HCT116 (cell line): ENCODE results near the gene DDX24. TPM values are rescaled to one million over a fixed set of nuclear protein-coding genes. Genes with fewer than 3 reads are reported as not detected.

Experiments used
- ATAC-seq: fragments of 200-7000 bp; cut with Tn5 transposase; 2 replicates; pipeline ENCODE4 v1.9.1; 2020; ENCODE audit warnings: mild to moderate bottlenecking, moderate library complexity
- BruUV-seq: library from RNA; stranded (reverse); fragments of 400-500 nt; replicated peaks from 2 replicates; lab custom pipeline; 2021; lab: Mats Ljungman, UMichigan
- CTCF ChIA-PET: fragments of 300-600 bp; sonication (Branson Sonifier 250); formaldehyde crosslinking; loops from one replicate; lab custom pipeline; 2021; ENCODE audit warnings: antibody characterized with exemption; lab: Charles Lee
- POLR2A ChIA-PET: fragments of 300-600, 350-600 bp; sonication (Branson Sonifier 250); formaldehyde crosslinking; loops from one replicate; lab custom pipeline; 2021; ENCODE audit warnings: antibody characterized with exemption; lab: Charles Lee
- RAD21 ChIA-PET, 2 experiments: fragments of 300-600 bp; sonication (Branson Sonifier 250); formaldehyde crosslinking; loops; one replicate each; lab custom pipeline; 2023; ENCODE audit warnings: low total read pairs in 2 of 2; ENCODE audit not compliant: uncharacterized antibody in 2 of 2, unreplicated experiment in 2 of 2, low non-redundant PET in 1 of 2; lab: Charles Lee
- DNase-seq: peaks from one replicate; pipeline ENCODE4 v3.0.0-alpha.2; 2010; ENCODE audit warnings: low read depth, low spot score
- H2AFZ ChIP-seq: fragments of 200-600 bp; shearing (Covaris generic), sonication (generic); 2 replicates; pipeline ENCODE4 v1.6.1; 2017; ENCODE audit warnings: low read depth, mixed run types, mixed read lengths, antibody characterized with exemption, low read length; ENCODE audit not compliant: poor library complexity, severe bottlenecking
- H3K27ac ChIP-seq: 2 replicates; pipeline ENCODE4 v1.5.1; 2012; ENCODE audit warnings: low read depth, low read length
- H3K27me3 ChIP-seq: fragments of 200-600 bp; sonication (generic); 2 replicates; pipeline ENCODE4 v1.6.1; 2016; ENCODE audit warnings: mixed run types, low read length, mixed read lengths; ENCODE audit not compliant: insufficient read depth
- H3K36me3 ChIP-seq, 2 experiments: fragments of 200-500 bp in 1 of 2; fragments of 200-600 bp in 1 of 2; sonication (Bioruptor generic) in 1 of 2; sonication (generic) in 1 of 2; 2 replicates each; pipeline versions ENCODE4 v1.5.1 to v1.6.1; 2014 to 2016; ENCODE audit warnings: low read length in 2 of 2, inconsistent platforms in 1 of 2, mixed read lengths in 1 of 2, mixed run types in 1 of 2; ENCODE audit not compliant: insufficient read depth in 2 of 2, control insufficient read depth in 1 of 2
- H3K4me1 ChIP-seq, 2 experiments: fragments of 200-600 bp in 1 of 2; sonication (generic) in 1 of 2; 2 replicates each; pipeline versions ENCODE4 v1.5.1 to v1.6.1; 2012 to 2017; ENCODE audit warnings: low read length in 2 of 2, inconsistent platforms in 1 of 2, mild to moderate bottlenecking in 1 of 2, mixed read lengths in 1 of 2, mixed run types in 1 of 2, moderate library complexity in 1 of 2; ENCODE audit not compliant: insufficient read depth in 2 of 2, control insufficient read depth in 1 of 2
- H3K4me2 ChIP-seq: fragments of 200-600 bp; sonication (generic); 2 replicates; pipeline ENCODE4 v1.6.1; 2017; ENCODE audit warnings: mixed run types, low read length, mixed read lengths
- H3K4me3 ChIP-seq, 2 experiments: fragments of 200-600 bp in 1 of 2; sonication (generic) in 1 of 2; replicated peaks in 1 of 2; 2 replicates each; pipeline ENCODE4 v1.5.1; 2011 to 2016; ENCODE audit warnings: low read length in 2 of 2, control low read depth in 1 of 2, low read depth in 1 of 2, mild to moderate bottlenecking in 1 of 2, mixed read lengths in 1 of 2, mixed run types in 1 of 2
- H3K79me2 ChIP-seq: fragments of 200-600 bp; sonication (generic); 2 replicates; pipeline ENCODE4 v1.6.1; 2017; ENCODE audit warnings: mild to moderate bottlenecking, mixed run types, low read length, moderate library complexity, mixed read lengths; ENCODE audit not compliant: insufficient read depth
- H3K9ac ChIP-seq: fragments of 200-600 bp; sonication (generic); 2 replicates; pipeline ENCODE4 v1.6.1; 2016; ENCODE audit warnings: low read length, mixed read lengths
- H3K9me2 ChIP-seq: fragments of 200-600 bp; sonication (generic), shearing (Covaris generic); 2 replicates; pipeline ENCODE4 v1.6.1; 2017; ENCODE audit warnings: mixed run types, mild to moderate bottlenecking, moderate library complexity; ENCODE audit not compliant: insufficient read depth
- H3K9me3 ChIP-seq, 2 experiments: fragments of 200-500 bp in 1 of 2; fragments of 200-600 bp in 1 of 2; sonication (Bioruptor generic) in 1 of 2; sonication (generic) in 1 of 2; 2 replicates each; pipeline ENCODE4 v1.6.1; 2014 to 2017; ENCODE audit warnings: low read length in 2 of 2, mixed read lengths in 2 of 2, inconsistent platforms in 1 of 2, low read depth in 1 of 2, mild to moderate bottlenecking in 1 of 2, mixed run types in 1 of 2, moderate library complexity in 1 of 2; ENCODE audit not compliant: control insufficient read depth in 1 of 2, insufficient read depth in 1 of 2
- H4K20me1 ChIP-seq: fragments of 200-600 bp; sonication (generic), shearing (Covaris generic); 2 replicates; pipeline ENCODE4 v1.6.1; 2017; ENCODE audit warnings: mixed run types, mild to moderate bottlenecking, moderate library complexity; ENCODE audit not compliant: insufficient read depth
- ATF3 ChIP-seq: IDR thresholded peaks from 2 replicates; pipeline ENCODE4 v1.6.1; 2012
- CEBPB ChIP-seq: IDR thresholded peaks from 2 replicates; pipeline ENCODE4 v1.6.1; 2012; ENCODE audit warnings: low read depth
- CTCF ChIP-seq, 3 experiments: fragments of 200-600 bp in 1 of 3; sonication (generic) in 1 of 3; IDR thresholded peaks in 2 of 3; conservative IDR thresholded peaks in 1 of 3; 2 replicates each; pipeline ENCODE4 v1.5.1; 2012 to 2017; ENCODE audit warnings: low read depth in 2 of 3, low read length in 2 of 3, antibody characterized with exemption in 1 of 3, borderline replicate concordance in 1 of 3, control low read depth in 1 of 3, mild to moderate bottlenecking in 1 of 3, mixed read lengths in 1 of 3, mixed run types in 1 of 3, moderate library complexity in 1 of 3; ENCODE audit not compliant: insufficient read depth in 1 of 3
- EGR1 ChIP-seq: IDR thresholded peaks from 2 replicates; pipeline ENCODE4 v1.6.1; 2012; ENCODE audit warnings: low read depth
- EZH2 ChIP-seq: fragments of 200-600 bp; sonication (generic); IDR thresholded peaks from 2 replicates; pipeline ENCODE4 v1.6.1; 2017; ENCODE audit warnings: antibody characterized with exemption, mixed run types
- FOSL1 ChIP-seq: IDR thresholded peaks from 2 replicates; pipeline ENCODE4 v1.6.1; 2012; ENCODE audit warnings: low read depth
- JUND ChIP-seq: IDR thresholded peaks from 2 replicates; pipeline ENCODE4 v1.6.1; 2012
- MAX ChIP-seq: IDR thresholded peaks from 2 replicates; pipeline ENCODE4 v1.6.1; 2012
- POLR2A ChIP-seq: IDR thresholded peaks from 2 replicates; pipeline ENCODE4 v1.7.0; 2011; ENCODE audit warnings: borderline replicate concordance; ENCODE audit not compliant: insufficient read depth, insufficient read length; ENCODE audit errors: extremely low read depth
- POLR2AphosphoS5 ChIP-seq: IDR thresholded peaks from 2 replicates; pipeline ENCODE4 v1.6.1; 2011; ENCODE audit warnings: mild to moderate bottlenecking, low read depth, low read length, moderate library complexity
- SP1 ChIP-seq: IDR thresholded peaks from 2 replicates; pipeline ENCODE4 v1.6.1; 2012; ENCODE audit warnings: low read depth
- SRF ChIP-seq: IDR thresholded peaks from 2 replicates; pipeline ENCODE4 v1.6.1; 2012; ENCODE audit warnings: low read depth
- YY1 ChIP-seq: IDR thresholded peaks from 2 replicates; pipeline ENCODE4 v1.6.1; 2011; ENCODE audit warnings: low read length, low read depth, moderate library complexity, mild to moderate bottlenecking; ENCODE audit not compliant: insufficient replicate concordance; ENCODE audit errors: extremely low read depth
- ZBTB33 ChIP-seq: IDR thresholded peaks from 2 replicates; pipeline ENCODE4 v1.6.1; 2011; ENCODE audit warnings: mild to moderate bottlenecking, low read length, moderate library complexity; ENCODE audit not compliant: insufficient replicate concordance; ENCODE audit errors: extremely low read depth
- ZFX ChIP-seq: fragments of 450-650 bp; IDR thresholded peaks from 2 replicates; pipeline ENCODE4 v1.6.1; 2017
- intact Hi-C: fragments of 100-400 bp; cut with micrococcal nuclease; formaldehyde crosslinking; loops from 2 replicates; pipeline ENCODE4 v1.10.0; 2022
- total RNA-seq: library from RNA; stranded (reverse); gene quantifications from one replicate; pipeline ENCODE4 v1.2.1, GENCODE V29; 2021; ENCODE audit not compliant: unreplicated experiment

The DDX24 gene
- total RNA-seq, 1 experiment from 2014 or later: 169 TPM

- Histone ChIP-seq H3K9ac (no peak overlapping the region), H3K36me3 (no peaks in the 10 kb centered on the region), H3K9me3 (peaks cover 0 to 4% of the 10 kb centered on the region in 2 experiments; a peak in 1 of 4 replicates), H3K9me2 (no peaks in the 10 kb centered on the region), H3K4me3 (no peak overlapping the region), H4K20me1 (no peaks in the 10 kb centered on the region), H2AFZ (no peak overlapping the region), H3K4me2 (no peak overlapping the region), H3K79me2 (no peaks in the 10 kb centered on the region; the same call in 1 of the 2 replicates), H3K27me3 (no peaks in the 10 kb centered on the region), H3K27ac (no peak overlapping the region), H3K4me1 (peaks cover 30 to 49% of the 10 kb centered on the region in 2 experiments)
- RAD21 ChIA-PET: no interaction called here
- BruUV-seq: no TSS peak
- DNase-seq: no peak
- no peak for ATAC-seq
- TF ChIP-seq SP1: no peak
- no peak for TF ChIP-seq CTCF (IDR thresholded peaks at IDR 0.05 in 2 of 3, conservative IDR thresholded peaks at IDR 0.05 in 1 of 3; ENCODE audit: borderline replicate concordance in 1 of 3, insufficient read depth in 1 of 3, low read depth in 2 of 3, low read length in 2 of 3)
- TF ChIP-seq CEBPB: no peak
- no peak for TF ChIP-seq EGR1
- POLR2A ChIA-PET: no interaction called here
- intact Hi-C loops: no loop called here
- CTCF ChIA-PET: no interaction called here
Measured at GRCh38 chr14:94031161-94031882, 49.7 kb downstream of the DDX24 start.

- no TSS peak for BruUV-seq
- intact Hi-C loops: no loop called here
- H4K20me1 ChIP-seq: no peaks in the 10 kb centered on the region
- DNase-seq (no peak), ATAC-seq (no peak)
- no peak overlapping the region for H2AFZ ChIP-seq
- H3K9me2 ChIP-seq: no peaks in the 10 kb centered on the region
- POLR2A ChIA-PET: no interaction called here
- no peak overlapping the region for H3K9ac ChIP-seq
- no peaks in the 10 kb centered on the region for H3K27me3 ChIP-seq
- H3K36me3 ChIP-seq: no peaks in the 10 kb centered on the region
- H3K79me2 ChIP-seq: no peaks in the 10 kb centered on the region; the same call in 1 of the 2 replicates
- H3K4me1 ChIP-seq: peaks cover 29 to 49% of the 10 kb centered on the region in 2 experiments
- H3K4me3 ChIP-seq: no peak overlapping the region
- H3K4me2 ChIP-seq: no peak overlapping the region
- no peak overlapping the region for H3K27ac ChIP-seq
- TF ChIP-seq JUND: no peak
- no peak for TF ChIP-seq POLR2AphosphoS5
- TF ChIP-seq ZBTB33: no peak
- no peak for TF ChIP-seq ATF3
- TF ChIP-seq ZFX: no peak
- TF ChIP-seq MAX: no peak
- TF ChIP-seq SP1: no peak
- TF ChIP-seq YY1: no peak
- TF ChIP-seq POLR2A: no peak
- no peak for TF ChIP-seq SRF
- TF ChIP-seq FOSL1: no peak
- TF ChIP-seq EZH2: no peak
- RAD21 ChIA-PET: no interaction called here
- H3K9me3 ChIP-seq: peaks cover 0 to 4% of the 10 kb centered on the region in 2 experiments; a peak in 1 of 4 replicates
- CTCF ChIA-PET: interaction anchor here (0.7 kb wide), 1 partner anchor 14 kb away, joined by 3 read pairs; no protein-coding TSS in a partner anchor
Measured at GRCh38 chr14:94030571-94030970, 50.4 kb downstream of the DDX24 start.
